ENCODE results near the gene SLC28A1.

The SLC28A1 gene

DNA sequence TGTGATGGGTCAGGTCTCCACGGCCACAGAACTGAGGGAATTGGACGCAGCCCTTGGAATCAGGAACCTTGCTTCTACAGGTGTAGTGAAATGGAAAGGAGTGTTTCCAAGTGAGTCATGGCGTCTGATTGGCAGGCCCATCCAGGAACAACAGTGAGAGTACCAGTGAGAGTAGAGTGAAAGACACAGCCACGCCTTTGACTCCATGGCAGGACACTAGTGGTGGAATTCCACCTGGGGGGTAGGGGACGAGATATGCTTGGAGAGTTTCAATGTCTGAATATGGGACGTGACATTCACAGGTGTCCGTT, 3.0 kb upstream of the SLC28A1 start:
- DNase-seq (ENCODE audit: low read depth): no peak
- no peak for TF ChIP-seq CTCF (IDR thresholded peaks at IDR 0.05; ENCODE audit: control insufficient read depth, insufficient read depth, low read depth, low read length, missing control alignments)
- no peak overlapping the region for H3K4me3 ChIP-seq (ENCODE audit: control insufficient read depth, low read depth, low read length)

- H3K4me3 ChIP-seq (ENCODE audit: control insufficient read depth, low read depth, low read length): no peak overlapping the region
- no peak for TF ChIP-seq CTCF (IDR thresholded peaks at IDR 0.05; ENCODE audit: control insufficient read depth, insufficient read depth, low read depth, low read length, missing control alignments)
- no peak for DNase-seq (ENCODE audit: low read depth)
Measured at GRCh38 chr15:84883466-84883865, 996 bp upstream of the SLC28A1 start.

DNA sequence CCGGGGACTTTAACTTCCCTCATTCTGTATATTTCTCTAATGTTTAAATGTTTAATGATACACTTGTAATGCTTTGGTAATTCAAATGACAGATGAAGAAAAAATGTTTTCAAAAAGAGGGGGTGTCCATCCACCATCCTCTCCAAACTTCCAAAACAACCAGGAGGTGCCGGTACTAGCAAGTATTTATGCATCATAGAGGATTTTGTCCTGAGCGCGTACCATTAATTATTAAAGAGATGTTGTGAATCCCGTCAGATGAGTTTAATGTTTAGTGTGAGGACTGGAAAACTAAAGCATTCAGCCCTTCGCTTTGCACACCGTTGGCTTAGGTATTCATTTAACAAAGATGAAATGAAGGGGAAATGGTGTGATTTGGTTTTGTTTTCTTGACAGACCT, 1.3 kb downstream of the SLC28A1 start:
- no peak for DNase-seq (ENCODE audit: low read depth)
- TF ChIP-seq CTCF (IDR thresholded peaks at IDR 0.05; ENCODE audit: control insufficient read depth, insufficient read depth, low read depth, low read length, missing control alignments): no peak

DNA sequence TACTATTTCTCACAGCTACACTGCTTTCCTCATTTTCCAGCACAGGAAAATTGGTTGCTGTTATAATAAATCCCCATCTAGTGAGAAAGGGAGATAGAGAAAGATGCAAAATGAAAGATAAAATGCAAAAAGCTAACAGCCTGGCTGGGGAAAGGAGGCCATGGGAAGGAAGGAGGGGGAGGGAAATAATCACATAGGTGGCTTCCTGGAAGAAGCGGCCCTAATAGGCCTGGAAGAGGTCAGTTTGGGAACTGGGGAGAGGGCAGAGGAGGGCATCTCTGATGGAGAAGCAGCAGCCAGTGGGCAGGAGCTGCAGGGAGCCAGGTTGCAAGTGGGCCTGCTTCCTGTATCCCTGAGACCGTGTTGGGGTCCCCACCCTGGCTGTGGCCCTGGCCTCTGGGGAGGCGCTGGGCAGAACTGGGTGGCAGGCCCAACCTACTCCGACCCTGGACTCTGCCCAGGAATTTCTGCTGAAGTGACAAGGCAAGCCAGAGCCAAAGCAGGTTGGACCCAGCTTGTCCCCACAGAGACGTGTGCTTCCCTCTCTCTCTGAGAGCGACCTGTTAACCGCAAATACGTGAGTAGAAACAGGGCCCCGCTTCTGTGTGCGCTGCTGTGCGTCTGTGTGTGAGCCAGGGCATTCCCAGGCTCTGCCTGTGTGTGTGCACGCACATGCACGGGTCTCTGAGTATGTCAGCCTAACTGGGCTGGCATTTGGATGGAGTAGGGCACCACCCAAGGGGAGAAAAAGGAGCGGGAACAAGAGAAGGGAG, 1.9 kb downstream of the SLC28A1 start:
- DNase-seq (ENCODE audit: low read depth): no peak
- TF ChIP-seq CTCF (IDR thresholded peaks at IDR 0.05; ENCODE audit: control insufficient read depth, insufficient read depth, low read depth, low read length, missing control alignments): no peak
- no peak overlapping the region for H3K4me3 ChIP-seq (ENCODE audit: control insufficient read depth, low read depth, low read length)

More for the DNA sequence above, 1.3 kb downstream of the SLC28A1 start:
- no peak overlapping the region for H3K4me3 ChIP-seq (ENCODE audit: control insufficient read depth, low read depth, low read length)

- TF ChIP-seq CTCF (IDR thresholded peaks at IDR 0.05; ENCODE audit: control insufficient read depth, insufficient read depth, low read depth, low read length, missing control alignments): no peak
- no peak overlapping the region for H3K4me3 ChIP-seq (ENCODE audit: control insufficient read depth, low read depth, low read length)
- DNase-seq (ENCODE audit: low read depth): no peak
Measured at GRCh38 chr15:84886984-84887299, 2.5 kb downstream of the SLC28A1 start.

- DNase-seq (ENCODE audit: low read depth): no peak
- H3K4me3 ChIP-seq (ENCODE audit: control insufficient read depth, low read depth, low read length): no peak overlapping the region
- TF ChIP-seq CTCF (IDR thresholded peaks at IDR 0.05; ENCODE audit: control insufficient read depth, insufficient read depth, low read depth, low read length, missing control alignments): no peak
Measured at GRCh38 chr15:84887938-84888337, 3.5 kb downstream of the SLC28A1 start.

DNA sequence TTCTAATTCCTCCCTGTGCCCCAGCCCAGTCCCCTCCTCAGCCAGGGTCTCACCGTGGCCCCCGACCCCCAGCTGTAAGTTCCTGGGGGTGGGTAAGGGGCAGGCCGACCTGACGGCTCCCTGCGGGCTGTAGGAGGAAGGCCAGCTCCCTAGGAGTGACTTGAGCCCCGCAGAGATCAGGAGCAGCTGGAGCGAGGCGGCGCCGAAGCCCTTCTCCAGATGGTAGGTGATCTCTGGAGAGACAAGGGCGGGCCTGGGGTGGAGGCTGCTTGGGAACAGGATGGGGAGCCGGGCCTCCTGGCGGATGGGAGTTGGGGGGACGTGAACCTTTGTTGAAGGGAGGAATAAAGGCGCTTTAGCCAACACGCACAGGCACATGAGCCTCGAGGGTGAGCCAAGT, 4.2 kb downstream of the SLC28A1 start:
- no peak for DNase-seq (ENCODE audit: low read depth)
- no peak for TF ChIP-seq CTCF (IDR thresholded peaks at IDR 0.05; ENCODE audit: control insufficient read depth, insufficient read depth, low read depth, low read length, missing control alignments)
- no peak overlapping the region for H3K4me3 ChIP-seq (ENCODE audit: control insufficient read depth, low read depth, low read length)

All from AG09309 (cell line).